Kidney glomerular epithelial cell (primary cell): Measurements from ENCODE around the gene FAM222A.

ENCODE experiments used
- DNase-seq: peaks from one replicate; lab custom pipeline; 2025; lab: John Stamatoyannopoulos, UW

Gene FAM222A

DNA sequence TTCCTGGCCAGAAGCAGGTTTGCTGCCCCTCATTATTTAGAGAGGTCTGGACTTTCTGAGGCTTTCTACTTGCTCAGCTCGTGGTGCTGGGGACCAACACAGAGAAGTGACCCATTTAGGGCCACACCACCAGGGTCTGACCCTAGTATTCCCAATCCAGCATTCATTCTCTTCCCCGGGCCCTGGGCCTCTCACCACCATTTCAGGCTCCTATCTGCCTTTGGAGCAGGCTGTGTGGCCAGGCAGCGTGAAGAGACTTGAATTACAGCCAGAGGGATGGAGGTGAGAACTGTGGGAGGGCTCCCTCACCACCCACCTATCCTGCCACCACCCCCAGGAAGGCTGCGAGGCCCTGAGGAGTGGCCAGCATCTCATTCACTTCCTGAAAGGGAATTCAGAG, 24.6 kb downstream of the FAM222A start:
- DNase-seq = peak; percentile 12

DNA sequence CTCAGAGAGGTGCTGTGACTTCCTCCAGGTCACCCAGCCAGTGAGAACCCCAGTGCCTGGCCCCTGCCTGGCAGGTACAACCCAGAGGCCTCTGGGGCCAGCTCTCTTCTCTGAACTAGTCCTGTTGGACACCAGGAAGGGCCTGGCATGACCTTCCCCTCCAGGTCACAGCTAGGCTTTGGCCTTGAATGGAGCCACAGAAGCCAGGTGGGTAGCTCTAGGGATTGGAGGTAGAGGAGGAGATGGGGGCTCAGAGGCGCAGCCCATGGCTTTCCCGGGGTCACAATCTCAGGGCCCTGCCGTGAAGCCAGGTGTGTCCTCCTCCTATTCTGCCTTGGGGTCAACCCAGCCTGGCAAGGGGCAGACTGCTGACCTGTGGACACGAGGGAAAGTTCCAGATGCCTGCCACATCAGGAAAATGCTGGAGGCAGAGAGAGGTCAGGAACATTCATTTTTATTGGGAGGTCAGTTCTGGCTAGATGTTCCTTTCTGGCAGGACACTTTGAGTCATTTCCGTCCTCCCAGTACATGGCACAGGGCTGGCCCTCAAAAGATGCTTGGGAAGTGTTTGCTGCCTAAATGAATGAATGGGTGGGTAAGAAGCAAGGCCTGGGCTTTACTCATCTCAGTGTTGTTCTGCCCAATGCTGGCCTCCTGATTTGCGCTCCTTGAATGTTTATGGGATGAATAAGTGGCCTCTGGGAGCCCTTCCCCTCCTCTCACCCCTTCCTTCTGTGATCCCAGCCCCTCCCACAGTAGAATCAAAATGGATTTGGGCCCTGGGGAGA, 25.4 kb downstream of the FAM222A start:
- no peak for DNase-seq

DNA sequence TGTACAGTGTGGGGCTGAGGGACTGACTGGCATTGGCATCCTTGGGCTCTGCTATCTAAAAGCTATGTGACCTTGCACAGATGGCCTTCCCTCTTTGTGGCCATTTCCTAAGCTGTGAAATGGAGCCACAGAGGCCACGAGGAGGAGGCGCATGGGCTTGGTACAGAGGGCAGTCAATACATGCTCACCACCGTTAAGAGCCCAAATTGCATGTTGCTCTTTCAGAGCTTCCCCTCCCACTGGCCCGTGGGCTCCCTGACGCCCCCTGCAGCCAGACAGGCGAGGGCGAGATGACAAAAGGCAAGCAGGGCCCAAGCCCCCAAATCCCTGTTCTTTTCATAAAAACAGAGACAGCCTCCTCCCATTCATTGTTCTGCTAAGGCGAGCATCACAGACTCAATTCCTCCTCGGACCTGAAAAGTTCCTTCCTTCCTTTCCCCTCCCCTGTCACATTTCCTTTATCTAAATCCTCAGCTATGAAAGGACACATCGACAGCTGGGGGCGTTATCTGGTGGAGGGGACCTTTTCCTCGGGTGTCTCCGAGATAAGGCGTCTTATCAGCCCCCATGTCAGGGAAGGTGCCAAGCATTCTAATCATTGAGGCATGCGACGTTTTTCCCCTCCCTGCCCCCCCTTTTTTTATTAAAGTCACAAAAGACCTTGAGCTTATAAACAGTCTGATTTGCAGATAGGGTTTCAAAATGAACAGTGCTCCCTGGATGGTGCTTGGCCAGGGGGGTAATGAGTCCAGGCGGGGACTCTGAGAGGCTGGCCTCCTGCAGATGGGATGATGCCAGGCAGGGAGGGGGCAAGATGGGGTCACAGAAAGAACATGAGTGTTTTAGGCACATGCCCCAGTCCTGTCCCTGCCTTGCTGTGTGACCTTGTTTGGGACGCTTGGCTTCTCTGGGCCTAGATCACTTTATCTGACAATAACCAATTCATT, 26.4 kb downstream of the FAM222A start:
- no peak for DNase-seq

DNA sequence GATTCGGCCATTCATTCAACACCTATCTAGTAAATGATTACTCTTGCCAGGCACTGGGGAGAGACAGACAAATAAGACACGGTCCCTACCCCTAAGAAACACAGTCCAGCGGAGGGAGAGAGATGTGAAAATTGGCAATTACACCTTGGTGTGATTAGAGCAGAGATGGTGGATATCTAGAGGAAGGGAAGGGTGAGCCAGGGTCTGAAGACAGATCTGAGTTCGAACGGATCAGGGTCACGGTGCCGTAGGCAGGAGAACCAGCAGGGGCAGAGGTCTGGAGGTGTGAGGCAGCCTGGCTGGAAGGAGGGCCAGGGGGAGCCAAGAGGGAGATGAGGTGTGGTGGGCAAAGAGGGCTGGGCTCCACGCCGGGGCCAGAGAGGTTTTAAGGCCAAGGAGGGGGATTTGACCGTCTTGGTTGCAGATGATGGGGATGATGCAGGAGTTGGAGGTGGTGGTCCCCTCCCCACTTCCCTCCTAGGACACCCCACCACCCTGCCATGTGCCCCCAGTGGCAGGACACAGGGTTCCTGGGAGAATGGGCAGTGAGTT, 27.1 kb downstream of the FAM222A start:
- no peak for DNase-seq

DNA sequence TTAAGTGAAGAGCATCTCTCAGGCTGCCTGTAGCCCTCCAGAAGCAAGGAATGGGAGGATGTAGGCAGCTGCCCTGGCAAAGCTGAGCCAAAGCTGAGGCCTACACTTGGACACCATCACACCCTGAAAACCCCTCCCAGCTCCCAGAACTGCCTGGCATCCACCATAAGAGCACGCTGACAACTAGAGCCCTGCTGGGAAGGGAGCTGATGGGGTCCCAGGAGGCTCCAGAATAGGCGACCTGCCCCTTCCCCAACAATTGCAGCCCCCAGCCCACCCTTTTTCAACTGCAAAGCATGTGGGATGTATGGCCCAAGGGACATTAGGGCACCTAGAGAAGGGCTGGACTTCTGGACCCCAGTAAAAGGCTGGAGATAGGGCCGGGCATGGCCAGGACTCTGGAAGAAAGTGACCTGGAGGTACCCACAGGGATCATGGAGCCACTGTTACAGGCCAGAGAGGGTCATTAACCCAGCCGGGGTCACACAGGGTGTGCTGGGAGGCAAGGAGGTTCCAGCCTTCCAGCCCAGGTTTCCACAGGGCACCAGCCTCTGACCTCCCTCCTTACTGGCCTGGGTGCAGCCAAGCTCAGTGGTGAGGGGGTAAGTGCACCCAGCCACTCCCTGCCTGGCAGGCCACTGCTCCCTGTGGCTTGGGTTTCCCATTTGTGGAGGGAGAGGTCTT, 27.8 kb downstream of the FAM222A start:
- DNase-seq = no peak

DNA sequence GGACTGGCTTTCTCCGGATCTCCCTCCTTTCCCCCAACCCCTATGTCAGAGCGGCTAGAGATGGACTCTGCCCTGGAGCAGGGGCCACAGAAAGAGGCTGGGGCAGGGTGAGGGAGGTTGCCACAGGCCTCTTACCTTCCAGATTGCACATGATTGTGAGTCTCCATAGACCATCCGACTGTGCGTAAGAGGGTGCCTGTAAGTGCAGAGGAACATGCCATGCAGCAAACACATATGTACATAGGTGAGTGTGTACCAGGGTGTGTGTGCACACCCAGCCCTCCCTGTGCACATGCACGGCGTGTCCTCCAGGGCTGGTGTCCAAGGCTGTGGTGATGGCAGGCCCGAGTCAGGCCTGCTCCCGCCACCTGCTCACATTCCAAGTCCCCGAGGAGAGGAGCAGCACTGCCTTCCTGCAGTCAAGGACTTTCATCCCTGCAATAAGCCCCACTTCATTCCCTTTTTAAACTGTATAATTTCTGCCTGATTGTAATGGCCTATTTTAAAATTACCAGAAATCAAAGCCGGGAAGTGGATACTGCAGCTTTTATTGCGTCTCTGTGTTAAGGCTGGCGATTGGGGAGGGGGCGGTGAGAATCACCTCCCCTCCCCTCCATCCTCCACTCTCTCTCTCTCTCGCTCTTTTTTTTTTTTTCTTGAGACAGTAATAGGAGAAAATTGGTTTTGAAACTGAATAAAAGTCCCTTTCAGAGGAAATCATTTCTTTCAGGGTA, 28.5 kb downstream of the FAM222A start:
- no peak for DNase-seq

DNA sequence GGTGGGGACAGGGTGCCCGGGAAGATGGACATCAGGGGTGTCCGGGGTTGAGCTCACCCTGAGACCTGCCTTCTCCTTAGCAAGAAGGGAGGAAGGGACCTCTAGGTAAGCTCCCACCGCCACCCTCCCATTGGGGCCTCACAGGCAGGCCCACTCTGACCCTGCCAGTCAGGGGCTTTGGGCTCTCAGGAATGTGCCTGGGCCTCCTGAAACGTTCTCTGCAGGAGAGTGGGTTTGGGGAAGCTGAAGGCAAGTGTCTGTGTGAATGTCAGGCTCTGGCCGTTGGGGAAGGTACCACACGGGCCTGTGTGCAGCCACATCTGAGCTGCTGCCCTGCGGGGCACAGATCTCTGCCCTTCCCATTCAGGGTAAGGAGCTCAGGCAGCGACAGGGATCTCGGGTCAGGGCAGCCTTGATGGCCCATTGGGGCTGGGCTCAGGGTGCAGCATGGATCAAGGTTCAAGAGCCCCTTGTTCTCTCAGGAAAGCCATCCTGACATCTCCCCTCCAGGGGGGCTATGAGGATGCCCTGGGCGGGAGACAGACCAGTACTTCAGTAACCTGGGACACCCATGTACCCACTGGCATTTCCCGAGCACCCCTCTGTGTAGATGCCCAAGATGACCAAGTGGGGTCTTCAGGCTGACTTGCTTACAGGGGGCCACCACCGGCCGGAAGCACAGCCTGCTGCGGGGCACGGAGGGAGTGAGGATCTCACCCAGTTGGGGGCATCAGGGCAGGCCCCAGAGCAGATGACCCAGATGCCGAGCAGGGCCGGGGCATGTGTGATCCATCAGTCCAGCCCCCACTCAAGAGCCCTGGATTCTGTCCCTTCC, 29.7 kb downstream of the FAM222A start:
- no peak for DNase-seq

DNA sequence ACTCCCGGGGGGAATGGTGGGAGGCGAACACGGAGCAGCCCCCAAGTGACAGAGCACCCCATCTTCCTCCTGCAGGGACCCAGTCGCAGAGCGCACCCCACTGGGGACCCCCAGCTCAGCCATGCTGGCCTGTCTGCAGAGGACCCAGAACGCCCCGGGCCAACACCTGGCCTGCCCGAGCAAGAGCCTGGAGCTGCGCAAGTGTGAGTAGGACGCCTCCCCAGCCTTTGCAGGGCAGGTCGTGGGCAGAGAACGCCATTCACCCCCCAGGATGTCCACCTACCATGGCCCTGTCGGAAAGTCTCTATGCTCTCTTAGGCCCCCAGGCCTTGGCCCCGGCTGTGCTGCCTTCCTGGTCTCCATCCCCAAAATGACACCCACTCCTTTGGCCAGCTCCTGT, 30.4 kb downstream of the FAM222A start:
- no peak for DNase-seq

DNA sequence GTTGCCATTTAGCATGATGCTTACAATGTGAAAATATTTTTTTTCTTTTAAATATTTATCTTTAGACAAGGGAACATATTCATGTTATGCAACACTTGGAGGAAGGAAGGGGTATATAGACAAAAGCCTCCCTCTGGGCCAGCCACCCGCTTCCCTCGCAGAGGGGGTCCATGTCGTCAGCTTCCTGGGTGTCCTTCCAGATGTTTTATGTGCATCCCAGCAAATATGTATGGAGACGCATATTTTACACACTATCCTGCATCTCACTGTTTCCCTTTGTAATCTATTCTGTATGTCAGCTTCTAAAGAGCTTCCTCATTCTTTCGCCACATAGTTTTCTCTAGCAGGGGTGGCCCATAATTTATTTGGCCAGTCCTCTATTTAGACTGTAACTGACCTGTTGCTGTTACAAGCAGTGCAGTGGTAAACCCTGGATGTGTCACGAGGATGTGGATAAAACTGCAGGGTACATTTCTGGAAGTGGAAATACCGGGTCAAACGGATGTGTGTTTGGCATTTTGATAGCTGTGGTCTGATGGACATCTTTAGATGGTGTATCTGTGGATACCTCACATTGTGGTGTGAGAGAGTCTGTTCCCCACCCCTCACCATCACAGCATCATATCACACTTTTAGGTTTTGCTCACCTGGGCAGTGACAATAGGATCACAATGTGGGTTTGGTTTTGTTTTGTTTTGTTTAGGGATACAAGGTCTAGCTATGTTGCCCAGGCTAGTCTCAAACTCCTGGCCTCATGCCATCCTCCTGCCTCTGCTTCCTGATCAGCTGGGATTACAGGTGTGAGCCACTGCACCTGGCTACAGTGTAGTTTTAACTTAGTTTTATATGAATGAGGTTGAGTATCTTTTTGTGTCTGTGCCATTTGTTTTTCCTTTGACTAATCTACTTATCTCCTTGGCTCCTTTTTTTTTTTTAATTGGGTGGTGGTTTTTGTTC, 31.6 kb downstream of the FAM222A start:
- DNase-seq = no peak

DNA sequence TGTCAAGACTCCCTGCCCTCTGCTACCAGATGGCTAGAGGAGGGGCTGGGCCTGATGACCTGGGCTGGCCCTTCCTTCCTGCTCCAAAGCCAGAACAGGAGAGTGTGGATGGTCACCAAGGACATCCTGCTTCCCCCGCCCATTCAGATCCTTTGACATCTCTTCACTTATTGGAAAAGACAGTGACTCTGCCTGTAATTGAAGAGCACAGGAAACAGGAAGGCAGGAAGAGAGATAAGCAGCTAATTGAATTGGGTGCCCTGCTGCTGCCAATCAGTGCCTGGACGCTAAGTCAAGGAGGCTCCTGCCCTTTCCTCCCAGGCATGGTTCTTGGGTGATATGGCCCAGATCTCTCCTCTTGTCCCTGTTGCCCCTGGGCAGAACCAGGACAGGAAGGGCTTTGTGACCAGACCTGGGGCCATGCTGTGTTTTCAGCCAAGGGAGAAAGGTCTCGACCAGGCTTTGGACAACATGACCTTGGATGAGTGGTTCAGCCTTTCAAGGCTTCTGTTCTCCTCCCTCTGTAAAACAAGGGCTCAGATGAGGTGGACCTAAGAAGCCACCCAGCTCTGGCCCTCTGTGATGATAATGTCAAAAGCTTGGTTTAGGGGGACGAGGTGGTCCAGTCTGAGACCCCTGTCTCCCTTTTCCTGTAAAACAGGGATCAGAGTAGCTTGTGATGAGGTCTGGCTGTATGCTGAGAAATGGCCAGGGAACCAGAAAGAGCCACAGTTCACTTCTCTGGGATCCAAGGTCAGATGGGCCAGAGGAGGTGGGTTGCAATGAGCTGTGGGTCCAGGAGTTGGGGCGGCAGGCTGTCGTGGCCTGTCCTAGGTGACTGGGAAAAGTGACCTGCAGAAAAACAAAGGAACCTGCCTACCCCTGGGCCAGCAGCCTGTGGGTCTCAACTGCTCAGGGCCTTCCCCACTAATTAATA, 38.8 kb downstream of the FAM222A start:
- no peak for DNase-seq

DNA sequence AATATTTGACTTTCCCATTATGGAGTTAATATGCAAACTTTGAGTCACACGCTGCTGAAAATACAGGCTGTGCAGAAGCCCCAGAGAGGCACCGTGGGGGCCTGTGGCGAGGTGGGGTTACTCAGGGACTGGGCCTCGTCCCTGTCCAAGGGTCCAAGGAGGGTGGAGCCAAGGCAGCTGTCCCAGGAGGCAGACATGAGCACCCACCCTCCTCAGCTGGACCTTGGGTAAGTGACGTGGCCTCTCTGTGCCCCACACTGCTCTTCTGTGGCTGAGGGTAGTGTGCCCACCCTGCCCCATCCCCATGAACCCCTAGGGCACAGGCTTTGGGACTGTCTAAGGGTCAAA, 39.4 kb downstream of the FAM222A start:
- DNase-seq = no peak

DNA sequence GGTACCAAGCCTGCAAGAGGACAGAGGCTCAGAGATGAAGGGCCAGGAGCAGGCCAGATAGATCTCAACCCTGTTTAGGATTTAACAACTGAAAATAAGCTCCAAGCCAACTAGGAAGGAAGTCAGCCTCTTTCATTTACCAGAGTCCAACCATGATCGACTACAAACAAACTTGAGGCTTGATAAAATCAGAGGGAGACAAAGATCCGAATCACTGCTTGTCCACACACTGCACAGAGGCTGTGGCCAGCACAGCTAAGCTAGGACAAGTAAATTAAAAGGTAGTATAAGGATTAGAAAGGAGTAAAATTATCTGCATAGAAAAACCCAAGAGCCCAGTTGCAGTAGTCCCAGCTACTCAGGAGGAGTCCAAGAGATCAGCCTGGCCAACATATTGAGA, 40.3 kb downstream of the FAM222A start:
- no peak for DNase-seq

DNA sequence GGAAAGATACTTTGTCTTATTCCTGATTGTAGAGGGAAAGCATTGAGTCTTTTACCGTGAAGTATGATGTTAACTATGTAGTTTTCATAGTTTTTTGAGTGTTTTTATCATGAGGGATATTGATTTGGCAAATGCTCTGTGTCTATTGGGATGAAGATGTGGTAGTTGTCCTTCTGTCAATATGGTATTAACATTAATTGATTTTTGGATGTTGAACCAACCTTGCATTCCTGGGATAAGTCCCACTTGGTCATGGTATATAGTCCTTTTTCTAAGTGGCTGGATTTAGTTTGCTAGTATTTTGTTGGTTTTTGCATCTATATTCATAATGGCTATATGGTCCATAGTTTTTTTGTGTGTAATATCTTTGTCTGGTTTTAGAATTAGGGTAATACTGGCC, 42.8 kb downstream of the FAM222A start:
- no peak for DNase-seq

DNA sequence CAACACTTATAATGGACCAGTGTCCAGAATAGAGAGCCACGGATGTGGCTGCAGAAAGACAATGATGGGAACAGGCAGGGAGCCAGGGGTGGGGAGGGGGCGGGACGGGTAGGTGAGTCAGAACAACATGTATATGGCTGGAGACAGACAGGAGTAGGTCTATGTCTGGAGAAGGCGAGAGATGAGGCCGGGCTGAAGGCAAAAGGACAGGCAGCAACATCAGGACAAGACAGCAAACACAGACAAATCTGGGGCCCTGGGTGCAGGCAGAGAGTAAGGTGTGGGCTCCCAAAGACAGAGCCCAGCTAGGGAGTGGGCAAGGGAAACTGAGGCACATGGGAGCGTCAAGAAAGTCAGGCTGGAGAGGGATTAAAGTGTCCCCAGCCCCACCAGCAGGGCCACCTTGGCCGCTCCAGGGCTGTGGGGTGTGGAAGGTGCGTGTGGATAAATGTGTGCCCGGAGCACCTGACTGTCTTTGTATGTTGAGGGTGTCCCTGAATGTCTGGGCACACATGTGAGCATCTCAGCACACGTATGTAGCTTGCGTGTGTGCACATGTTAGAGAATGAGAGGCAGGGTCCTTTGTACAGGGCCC, 44.1 kb downstream of the FAM222A start:
- DNase-seq = no peak

DNA sequence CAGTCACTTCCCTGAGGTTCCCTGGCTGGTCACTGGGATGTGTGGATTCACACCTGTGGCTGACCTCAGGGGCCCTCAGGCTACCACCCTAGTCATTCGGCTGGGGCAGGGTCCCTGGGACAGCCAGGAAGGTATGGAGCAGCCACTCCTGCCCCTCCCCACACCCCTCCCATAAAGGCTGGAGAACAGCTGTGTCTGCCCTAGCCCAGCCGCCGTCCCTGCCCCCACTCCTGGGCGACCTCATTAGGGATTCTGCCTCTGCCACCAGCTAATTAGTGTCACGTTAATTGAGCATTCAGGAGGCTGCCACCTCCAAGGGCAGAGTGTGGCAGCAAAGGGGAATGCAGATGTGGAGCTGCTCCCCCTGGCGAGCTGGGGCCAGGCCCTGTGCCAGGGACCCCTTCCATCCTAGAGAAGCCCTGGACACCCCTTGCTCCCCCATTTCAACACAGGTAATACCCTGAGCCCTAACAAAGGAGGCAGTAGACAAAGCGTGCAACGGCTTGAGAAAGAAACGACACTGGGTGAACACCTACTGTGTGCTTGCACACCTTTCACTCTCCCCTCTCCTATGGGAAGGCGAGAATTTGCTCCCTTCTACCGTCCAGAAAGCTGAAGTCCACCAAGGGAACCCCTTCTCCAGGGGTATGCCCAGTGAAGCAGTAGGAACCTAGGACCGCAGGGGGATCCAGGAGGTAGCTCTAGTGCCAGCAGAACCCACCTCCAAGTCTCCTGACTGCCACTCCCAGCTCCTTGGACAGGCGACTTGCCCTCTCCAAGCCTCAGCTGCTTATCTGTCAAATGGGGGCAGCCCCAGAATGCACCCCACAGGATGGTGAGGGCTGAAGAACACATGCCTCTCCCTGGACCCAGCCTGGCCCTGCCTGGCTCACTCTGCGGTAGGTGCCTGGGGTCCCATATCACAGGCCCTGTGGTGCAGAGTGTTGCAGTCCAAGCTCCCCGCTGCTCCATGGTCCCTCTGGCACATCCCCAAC, 45.1 kb downstream of the FAM222A start:
- DNase-seq = no peak

DNA sequence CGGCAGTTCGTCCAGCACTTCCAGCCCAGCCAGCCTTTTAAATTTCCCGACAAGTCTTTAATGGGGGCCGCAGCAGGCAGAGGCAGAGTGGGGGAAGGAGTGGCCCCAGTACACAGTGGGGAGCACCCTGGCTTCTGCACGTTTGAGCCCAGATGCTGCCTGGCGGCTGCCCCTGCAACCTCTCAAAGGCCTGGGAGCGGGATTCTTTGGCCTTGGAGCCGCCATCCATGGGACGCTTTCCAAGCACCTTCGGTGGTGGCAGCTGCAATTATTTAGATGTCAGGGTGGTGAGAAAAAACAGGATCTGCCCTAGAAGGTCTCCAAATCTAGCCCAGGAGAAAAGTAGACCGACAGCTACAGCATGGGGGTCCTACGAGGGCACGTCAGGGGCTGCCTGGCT, 46.0 kb downstream of the FAM222A start:
- no peak for DNase-seq
